Sigmoid colon (tissue), 3 donors: ENCODE measurements around the gene ANKRD13D.

Source experiments
- CTCF ChIP-seq, 4 experiments: fragments of 450-650 bp in 3 of 4; fragments of 200-600 bp in 1 of 4; IDR thresholded peaks; one replicate each; pipeline ENCODE4 v1.5.1; 2016 to 2019; ENCODE audit warnings: antibody characterized with exemption in 4 of 4, mild to moderate bottlenecking in 3 of 4, moderate library complexity in 2 of 4
- POLR2A ChIP-seq, 2 donors: fragments of 450-650 bp; IDR thresholded peaks; one replicate each; pipeline ENCODE4 v1.6.1; 2016; ENCODE audit warnings: antibody characterized with exemption in 2 of 2, mild to moderate bottlenecking in 2 of 2, moderate library complexity in 2 of 2

DNA sequence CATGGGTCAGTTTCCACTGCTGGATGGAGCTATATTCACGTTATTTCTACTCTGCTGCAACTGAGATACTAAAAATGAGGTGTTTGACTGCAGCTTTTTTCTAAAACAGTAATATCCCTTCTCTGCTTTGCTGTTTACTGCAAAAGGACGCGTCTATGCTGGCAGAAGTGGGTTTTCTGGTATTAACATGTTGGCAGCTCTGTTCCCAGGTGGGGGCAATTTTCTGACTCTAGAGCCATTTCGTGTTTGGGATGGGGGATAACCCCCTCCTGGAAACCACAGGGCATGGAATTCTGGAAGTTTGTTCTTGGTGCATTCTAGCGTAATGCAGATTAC is 17.9 kb upstream of the ANKRD13D start:
- TF ChIP-seq CTCF (IDR thresholded peaks at IDR 0.05) (no peak), POLR2A (IDR thresholded peaks at IDR 0.05) (no peak)
